ENCODE results near the gene RPS19BP1. TPM values are rescaled to one million over a fixed set of nuclear protein-coding genes. Genes with fewer than 3 reads are reported as not detected.

The RPS19BP1 gene
- total RNA-seq, 1 experiment from 2014 or later: 97.2 TPM

DNA sequence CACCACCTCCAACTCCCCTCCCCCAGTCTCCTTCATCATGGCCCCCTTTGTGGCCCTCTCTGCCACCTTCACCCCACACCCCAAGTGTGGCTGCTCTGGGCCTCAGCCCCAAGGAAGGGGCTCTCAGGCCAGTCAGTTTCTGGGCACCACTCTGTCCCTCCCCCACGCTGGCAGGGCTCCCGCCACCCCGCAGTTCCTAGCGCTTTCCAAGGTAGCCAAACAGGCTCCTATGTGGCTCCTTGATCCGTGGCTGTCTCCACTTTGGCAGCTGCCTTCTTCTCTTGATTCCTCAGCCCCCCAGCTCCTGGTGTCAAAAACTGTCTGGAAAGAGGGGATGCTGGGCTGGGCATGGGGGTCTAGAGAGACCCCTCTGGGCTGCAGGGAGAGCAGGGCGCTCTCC is 27.6 kb upstream of the RPS19BP1 start:
- POLR2A ChIA-PET (ENCODE audit: low non-redundant PET): no interaction called here
- TF ChIP-seq, protein P1, sequence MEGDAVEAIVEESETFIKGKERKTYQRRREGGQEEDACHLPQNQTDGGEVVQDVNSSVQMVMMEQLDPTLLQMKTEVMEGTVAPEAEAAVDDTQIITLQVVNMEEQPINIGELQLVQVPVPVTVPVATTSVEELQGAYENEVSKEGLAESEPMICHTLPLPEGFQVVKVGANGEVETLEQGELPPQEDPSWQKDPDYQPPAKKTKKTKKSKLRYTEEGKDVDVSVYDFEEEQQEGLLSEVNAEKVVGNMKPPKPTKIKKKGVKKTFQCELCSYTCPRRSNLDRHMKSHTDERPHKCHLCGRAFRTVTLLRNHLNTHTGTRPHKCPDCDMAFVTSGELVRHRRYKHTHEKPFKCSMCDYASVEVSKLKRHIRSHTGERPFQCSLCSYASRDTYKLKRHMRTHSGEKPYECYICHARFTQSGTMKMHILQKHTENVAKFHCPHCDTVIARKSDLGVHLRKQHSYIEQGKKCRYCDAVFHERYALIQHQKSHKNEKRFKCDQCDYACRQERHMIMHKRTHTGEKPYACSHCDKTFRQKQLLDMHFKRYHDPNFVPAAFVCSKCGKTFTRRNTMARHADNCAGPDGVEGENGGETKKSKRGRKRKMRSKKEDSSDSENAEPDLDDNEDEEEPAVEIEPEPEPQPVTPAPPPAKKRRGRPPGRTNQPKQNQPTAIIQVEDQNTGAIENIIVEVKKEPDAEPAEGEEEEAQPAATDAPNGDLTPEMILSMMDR (conservative IDR thresholded peaks at IDR 0.05; ENCODE audit: low read depth, low read length): no peak
- TF ChIP-seq EZH2 (IDR thresholded peaks at IDR 0.05; ENCODE audit: borderline replicate concordance, low read depth, low read length, poor library complexity, severe bottlenecking): no peak
- intact Hi-C loops (cut with micrococcal nuclease; ENCODE audit: unreplicated experiment): no loop called here
- Histone ChIP-seq H3K9me3 (ENCODE audit: low read depth, low read length, poor library complexity, severe bottlenecking) (no peaks in the 10 kb centered on the region), H3K4me1 (ENCODE audit: insufficient read depth, low read length, poor library complexity, severe bottlenecking) (no peaks in the 10 kb centered on the region), H3K36me3 (ENCODE audit: insufficient read depth, low read length, poor library complexity, severe bottlenecking) (no peaks in the 10 kb centered on the region), H3K27ac (ENCODE audit: low read depth, low read length, poor library complexity, severe bottlenecking) (no peak overlapping the region), H3K27me3 (replicated peaks; ENCODE audit: insufficient read depth, low read depth, low read length, poor library complexity) (peaks cover 36% of the 10 kb centered on the region), H3K4me3 (ENCODE audit: low read depth, low read length, poor library complexity, severe bottlenecking) (no peak overlapping the region)
- no peak for DNase-seq (ENCODE audit: low spot score)
- no TSS peak for BruUV-seq (replicated peaks)
- CTCF ChIA-PET: no interaction called here

DNA sequence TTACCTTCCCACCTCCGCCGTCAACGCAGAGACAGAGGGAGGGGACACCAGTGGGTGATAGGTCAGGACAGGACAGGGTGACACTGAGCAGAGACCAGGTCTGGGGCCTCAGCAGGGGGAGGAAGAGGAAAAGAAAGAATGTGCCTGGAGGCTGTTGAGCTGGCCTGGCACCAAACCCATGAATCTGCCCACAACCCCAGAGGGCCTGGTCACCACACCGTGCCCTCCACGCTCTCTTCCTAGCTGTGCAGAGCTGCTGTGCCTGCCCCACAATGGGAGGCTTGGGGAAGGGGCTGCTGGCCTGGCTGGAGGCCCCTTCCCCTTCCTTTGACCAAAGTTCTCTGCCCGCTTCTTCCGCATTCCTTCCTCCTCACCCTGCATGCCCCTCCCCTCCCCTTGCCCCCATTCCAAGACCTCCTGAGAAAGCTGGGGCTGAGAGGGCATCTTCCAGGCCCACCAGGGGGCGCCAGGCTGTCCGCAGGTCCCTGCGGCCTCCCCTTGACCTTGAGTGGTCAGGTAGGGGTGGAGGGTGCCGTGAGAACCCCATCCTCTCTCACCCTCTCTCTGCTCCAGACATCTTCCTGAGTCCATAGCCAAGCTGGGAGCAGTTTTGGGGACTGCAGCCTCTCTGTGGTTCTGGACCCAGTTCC is 27.0 kb upstream of the RPS19BP1 start:
- Histone ChIP-seq H3K27ac (ENCODE audit: low read depth, low read length, poor library complexity, severe bottlenecking) (no peak overlapping the region), H3K4me1 (ENCODE audit: insufficient read depth, low read length, poor library complexity, severe bottlenecking) (no peaks in the 10 kb centered on the region), H3K4me3 (ENCODE audit: low read depth, low read length, poor library complexity, severe bottlenecking) (no peak overlapping the region), H3K9me3 (ENCODE audit: low read depth, low read length, poor library complexity, severe bottlenecking) (no peaks in the 10 kb centered on the region), H3K36me3 (ENCODE audit: insufficient read depth, low read length, poor library complexity, severe bottlenecking) (no peaks in the 10 kb centered on the region), H3K27me3 (replicated peaks; ENCODE audit: insufficient read depth, low read depth, low read length, poor library complexity) (peaks cover 36% of the 10 kb centered on the region)
- POLR2A ChIA-PET (ENCODE audit: low non-redundant PET): no interaction called here
- no peak for DNase-seq (ENCODE audit: low spot score)
- CTCF ChIA-PET: no interaction called here
- no TSS peak for BruUV-seq (replicated peaks)
- intact Hi-C loops (cut with micrococcal nuclease; ENCODE audit: unreplicated experiment): no loop called here
- TF ChIP-seq, protein P1 (conservative IDR thresholded peaks at IDR 0.05; ENCODE audit: low read depth, low read length): peak; percentile 59
- TF ChIP-seq EZH2 (IDR thresholded peaks at IDR 0.05; ENCODE audit: borderline replicate concordance, low read depth, low read length, poor library complexity, severe bottlenecking): no peak

DNA sequence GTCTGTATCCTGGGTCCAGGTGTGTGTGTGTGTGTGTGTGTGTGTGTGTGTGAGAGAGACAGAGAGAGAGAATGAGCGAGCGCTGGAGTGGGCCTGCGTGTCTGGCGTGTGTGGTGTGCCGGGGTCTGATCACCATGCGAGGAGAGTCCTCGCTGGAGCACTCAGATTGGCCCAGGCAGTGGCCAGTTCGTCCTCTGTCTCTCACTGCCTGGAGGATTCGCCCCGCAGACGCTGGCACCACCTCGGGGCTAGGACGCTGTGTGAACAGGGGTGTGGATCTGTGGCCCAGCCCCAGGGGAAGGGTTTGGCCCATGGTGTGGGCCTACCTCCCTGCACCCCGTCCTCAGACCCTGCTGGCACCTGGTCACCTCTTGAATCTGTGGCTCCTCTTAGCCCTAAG is 26.4 kb upstream of the RPS19BP1 start:
- BruUV-seq (replicated peaks): no TSS peak
- ChIA-PET CTCF (no interaction called here), POLR2A (ENCODE audit: low non-redundant PET) (no interaction called here)
- H3K4me3 ChIP-seq (ENCODE audit: low read depth, low read length, poor library complexity, severe bottlenecking): peak overlapping the region; percentile 30
- DNase-seq (ENCODE audit: low spot score): no peak
- no peak for TF ChIP-seq EZH2 (IDR thresholded peaks at IDR 0.05; ENCODE audit: borderline replicate concordance, low read depth, low read length, poor library complexity, severe bottlenecking)
- TF ChIP-seq, protein P1 (conservative IDR thresholded peaks at IDR 0.05; ENCODE audit: low read depth, low read length): no peak
- intact Hi-C loops (cut with micrococcal nuclease; ENCODE audit: unreplicated experiment): no loop called here
- no peaks in the 10 kb centered on the region for H3K9me3 ChIP-seq (ENCODE audit: low read depth, low read length, poor library complexity, severe bottlenecking)
- no peaks in the 10 kb centered on the region for H3K36me3 ChIP-seq (ENCODE audit: insufficient read depth, low read length, poor library complexity, severe bottlenecking)
- no peak overlapping the region for H3K27ac ChIP-seq (ENCODE audit: low read depth, low read length, poor library complexity, severe bottlenecking)
- H3K27me3 ChIP-seq (replicated peaks; ENCODE audit: insufficient read depth, low read depth, low read length, poor library complexity): peaks cover 36% of the 10 kb centered on the region
- no peaks in the 10 kb centered on the region for H3K4me1 ChIP-seq (ENCODE audit: insufficient read depth, low read length, poor library complexity, severe bottlenecking)
